Osteocyte (in vitro differentiated cells): ENCODE measurements around the gene PTPN1. TPM values are rescaled to one million over a fixed set of nuclear protein-coding genes. Genes with fewer than 3 reads are reported as not detected.
A peak's percentile ranks its signal among the peaks of the same experiment; 100 is the strongest.

Experiments used
- DNase-seq: peaks from one replicate; pipeline ENCODE4 v3.0.0; 2021; ENCODE audit warnings: mixed read lengths; ENCODE audit not compliant: unreplicated experiment; ENCODE audit errors: extremely low spot score
- H3K27ac Mint-ChIP-seq: one replicate; pipeline ENCODE4 v1.8.0; 2021; ENCODE audit warnings: mild to moderate bottlenecking, mixed read lengths; ENCODE audit not compliant: unreplicated experiment
- H3K27me3 Mint-ChIP-seq: one replicate; pipeline ENCODE4 v1.8.0; 2021; ENCODE audit warnings: mixed read lengths; ENCODE audit not compliant: unreplicated experiment
- H3K36me3 Mint-ChIP-seq: one replicate; pipeline ENCODE4 v1.8.0; 2021; ENCODE audit warnings: mixed read lengths; ENCODE audit not compliant: unreplicated experiment
- H3K4me1 Mint-ChIP-seq: one replicate; pipeline ENCODE4 v1.8.0; 2021; ENCODE audit warnings: mixed read lengths; ENCODE audit not compliant: unreplicated experiment
- H3K4me3 Mint-ChIP-seq: one replicate; pipeline ENCODE4 v1.8.0; 2021; ENCODE audit warnings: mild to moderate bottlenecking, moderate library complexity, mixed read lengths; ENCODE audit not compliant: unreplicated experiment
- H3K9me3 Mint-ChIP-seq: one replicate; pipeline ENCODE4 v1.8.0; 2021; ENCODE audit warnings: mixed read lengths; ENCODE audit not compliant: unreplicated experiment
- total RNA-seq: library from RNA; stranded (reverse); gene quantifications from 2 replicates; pipeline ENCODE4 v1.2.1, GENCODE V29; 2021
- TF ChIP-seq, protein P1 (sequence below): fragments of 200-600 bp; sonication (generic); IDR thresholded peaks from 2 replicates; pipeline ENCODE4 v1.5.0; 2021; ENCODE audit warnings: antibody characterized with exemption, mild to moderate bottlenecking, moderate library complexity

The PTPN1 gene
- total RNA-seq, 1 donor from 2014 or later, result 29.1 TPM

DNA sequence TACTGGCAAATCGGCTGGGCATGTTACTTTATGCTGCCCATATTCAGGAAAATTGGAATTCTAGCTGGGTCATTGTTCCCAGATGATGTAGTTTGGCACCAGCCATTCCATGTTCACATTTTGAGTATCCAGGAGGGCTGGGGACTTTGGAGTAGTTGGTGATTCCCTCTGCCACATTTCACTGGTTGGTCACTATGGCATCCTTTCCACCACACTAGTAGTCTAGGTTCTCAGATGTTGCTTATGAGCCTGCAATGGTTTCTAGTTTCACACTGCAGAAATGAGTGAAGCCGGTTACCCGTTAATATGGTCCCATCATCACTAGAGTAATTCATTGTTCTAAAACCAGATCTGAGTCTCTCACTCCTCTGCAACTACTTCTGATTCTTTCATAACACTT lies 4.6 kb downstream of the PTPN1 start:
- Mint-ChIP-seq H3K4me3 (no peak overlapping the region), H3K27me3 (no peaks in the 10 kb centered on the region), H3K4me1 (peaks cover 73% of the 10 kb centered on the region), H3K27ac (peak overlapping the region; percentile 92), H3K9me3 (no peaks in the 10 kb centered on the region), H3K36me3 (no peaks in the 10 kb centered on the region)
- TF ChIP-seq, protein P1, sequence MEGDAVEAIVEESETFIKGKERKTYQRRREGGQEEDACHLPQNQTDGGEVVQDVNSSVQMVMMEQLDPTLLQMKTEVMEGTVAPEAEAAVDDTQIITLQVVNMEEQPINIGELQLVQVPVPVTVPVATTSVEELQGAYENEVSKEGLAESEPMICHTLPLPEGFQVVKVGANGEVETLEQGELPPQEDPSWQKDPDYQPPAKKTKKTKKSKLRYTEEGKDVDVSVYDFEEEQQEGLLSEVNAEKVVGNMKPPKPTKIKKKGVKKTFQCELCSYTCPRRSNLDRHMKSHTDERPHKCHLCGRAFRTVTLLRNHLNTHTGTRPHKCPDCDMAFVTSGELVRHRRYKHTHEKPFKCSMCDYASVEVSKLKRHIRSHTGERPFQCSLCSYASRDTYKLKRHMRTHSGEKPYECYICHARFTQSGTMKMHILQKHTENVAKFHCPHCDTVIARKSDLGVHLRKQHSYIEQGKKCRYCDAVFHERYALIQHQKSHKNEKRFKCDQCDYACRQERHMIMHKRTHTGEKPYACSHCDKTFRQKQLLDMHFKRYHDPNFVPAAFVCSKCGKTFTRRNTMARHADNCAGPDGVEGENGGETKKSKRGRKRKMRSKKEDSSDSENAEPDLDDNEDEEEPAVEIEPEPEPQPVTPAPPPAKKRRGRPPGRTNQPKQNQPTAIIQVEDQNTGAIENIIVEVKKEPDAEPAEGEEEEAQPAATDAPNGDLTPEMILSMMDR, result no peak
- no peak for DNase-seq

DNA sequence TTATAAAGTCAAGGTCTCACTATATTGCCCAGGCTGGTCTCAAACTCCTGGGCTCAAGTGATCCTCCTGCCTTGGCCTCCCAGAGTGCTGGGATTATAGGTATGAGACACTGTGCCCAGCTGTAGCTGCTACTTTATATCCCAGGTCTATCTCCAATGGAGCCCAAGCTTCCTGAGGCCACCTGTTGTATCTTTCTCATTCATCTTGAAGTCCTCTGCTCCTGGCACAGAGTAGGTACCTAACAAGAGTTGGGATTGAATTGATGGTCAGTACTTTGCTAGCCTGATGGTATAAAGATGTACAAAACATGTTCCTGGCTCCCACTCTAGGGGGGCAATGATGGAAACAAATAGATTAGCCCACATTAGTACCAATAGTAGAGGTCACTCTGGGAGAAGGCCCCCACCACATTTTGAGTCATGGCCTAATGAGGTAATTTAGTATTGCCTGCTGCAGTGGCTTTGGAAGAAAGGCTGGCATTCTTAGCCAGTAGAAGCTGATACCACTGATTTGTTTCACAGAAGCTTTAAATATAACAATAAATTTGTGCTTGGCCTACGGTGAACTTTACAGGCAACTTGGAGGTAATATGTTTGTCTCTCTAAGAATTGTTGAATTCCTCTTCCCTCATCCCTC lies 5.4 kb downstream of the PTPN1 start:
- no peaks in the 10 kb centered on the region for H3K27me3 Mint-ChIP-seq
- H3K27ac Mint-ChIP-seq, result no peak overlapping the region
- H3K9me3 Mint-ChIP-seq, result no peaks in the 10 kb centered on the region

DNA sequence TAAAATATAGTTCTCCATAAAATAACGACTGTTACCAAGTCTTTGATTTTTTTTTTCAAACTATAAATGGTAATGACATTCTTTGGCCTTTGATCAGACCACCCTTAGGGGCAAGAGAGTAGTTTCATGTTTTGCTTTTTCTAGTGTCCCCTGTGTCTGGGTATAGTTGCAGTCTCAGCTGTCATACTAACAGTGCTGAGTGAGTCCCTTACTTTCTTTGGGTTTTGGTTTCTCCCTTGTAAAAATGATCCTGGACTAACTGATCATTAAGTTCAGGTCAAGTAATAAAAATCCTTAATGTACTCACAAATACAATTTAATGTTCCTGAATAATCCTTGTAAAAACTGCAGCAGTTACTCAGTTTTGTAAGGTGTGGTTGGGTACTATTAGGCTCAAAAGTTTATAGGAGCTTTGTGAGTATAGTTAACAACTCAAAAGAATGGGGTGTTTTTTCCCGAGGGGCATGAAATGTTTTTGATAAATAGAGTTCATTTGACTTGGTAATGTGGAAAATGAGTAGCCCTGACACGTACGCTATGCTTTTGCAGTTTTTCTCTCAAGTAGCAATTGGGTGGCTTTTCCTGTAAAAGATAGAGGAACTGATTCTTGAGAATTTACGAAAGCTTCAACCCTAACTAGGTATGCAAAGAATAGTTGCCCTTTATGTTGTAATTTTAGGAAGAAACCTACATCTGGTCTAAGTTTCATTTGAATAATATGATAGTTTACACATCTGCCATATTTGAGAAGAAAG lies 6.2 kb downstream of the PTPN1 start:
- no peak for DNase-seq
- Mint-ChIP-seq H3K36me3 (no peaks in the 10 kb centered on the region), H3K27me3 (no peaks in the 10 kb centered on the region), H3K9me3 (no peaks in the 10 kb centered on the region), H3K4me1 (peaks cover 83% of the 10 kb centered on the region), H3K4me3 (no peak overlapping the region), H3K27ac (no peak overlapping the region)
- TF ChIP-seq, protein P1, result no peak

More for the DNA sequence above, 5.4 kb downstream of the PTPN1 start:
- TF ChIP-seq, protein P1, result no peak
- no peak for DNase-seq
- Mint-ChIP-seq H3K4me3 (no peak overlapping the region), H3K36me3 (no peaks in the 10 kb centered on the region), H3K4me1 (peaks cover 80% of the 10 kb centered on the region)

DNA sequence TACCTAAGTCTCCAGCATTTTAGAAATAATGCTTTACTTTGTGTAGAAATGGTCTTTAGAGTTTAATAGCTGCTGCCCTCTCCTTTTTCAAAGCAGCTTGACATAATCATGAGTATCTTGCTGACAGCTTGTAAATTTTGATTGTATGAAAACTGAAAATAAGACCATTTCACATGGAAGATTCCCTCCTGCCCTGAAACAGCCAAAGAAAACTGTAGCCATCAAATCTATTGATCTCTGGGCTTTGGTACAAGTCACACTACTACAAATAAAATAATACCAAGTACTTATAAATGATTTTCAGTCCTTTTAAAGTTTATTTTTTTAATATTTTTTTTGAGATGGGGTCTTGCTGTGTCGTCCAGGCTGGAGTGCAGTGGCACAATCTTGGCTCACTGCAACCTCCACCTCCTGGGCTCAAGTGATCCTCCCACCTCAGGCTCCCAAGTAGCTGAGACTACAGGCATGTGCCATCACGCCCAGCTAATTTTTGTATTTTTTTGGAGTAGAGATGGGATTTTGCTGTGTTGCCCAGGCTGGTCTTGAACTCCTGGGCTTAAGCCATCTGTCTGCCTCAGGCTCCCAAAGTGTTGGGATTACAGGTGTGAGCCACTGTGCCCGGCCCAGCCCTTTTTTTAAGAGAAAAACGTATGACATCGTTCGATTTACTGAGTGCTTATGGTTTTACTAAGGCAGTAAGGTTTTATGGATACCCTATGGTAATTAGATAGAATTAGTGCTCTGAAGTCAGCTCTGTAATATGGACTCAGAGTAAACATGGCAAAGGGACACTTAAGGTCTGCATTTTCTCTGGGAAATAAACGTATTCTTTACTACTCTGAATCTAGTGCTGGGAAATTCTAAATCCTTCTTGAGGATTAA lies 7.0 kb downstream of the PTPN1 start:
- no peak for DNase-seq
- H3K9me3 Mint-ChIP-seq, result no peaks in the 10 kb centered on the region
- H3K4me1 Mint-ChIP-seq, result peaks cover 83% of the 10 kb centered on the region
- TF ChIP-seq, protein P1, result no peak
- H3K4me3 Mint-ChIP-seq, result no peak overlapping the region
- no peaks in the 10 kb centered on the region for H3K27me3 Mint-ChIP-seq
- peak overlapping the region; percentile 84 for H3K27ac Mint-ChIP-seq
- H3K36me3 Mint-ChIP-seq, result no peaks in the 10 kb centered on the region

DNA sequence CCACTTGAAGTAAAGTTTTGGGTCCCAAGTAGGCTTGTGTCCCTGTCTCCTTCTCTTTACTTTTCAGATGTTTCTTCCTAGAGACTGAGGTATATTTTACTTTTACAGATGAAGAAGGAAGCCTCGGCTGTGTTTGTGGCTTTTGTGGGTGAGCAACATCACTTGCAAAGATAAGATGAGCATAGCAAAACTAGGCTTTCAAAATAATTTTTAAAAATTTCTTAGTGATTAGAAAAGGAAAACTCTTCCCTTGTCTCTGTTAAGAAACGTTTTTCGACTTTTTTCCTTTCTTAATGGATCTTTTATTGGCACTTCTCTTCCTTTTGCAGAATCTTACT lies 7.6 kb downstream of the PTPN1 start:
- peaks cover 77% of the 10 kb centered on the region for H3K4me1 Mint-ChIP-seq
- peak overlapping the region; percentile 84 for H3K27ac Mint-ChIP-seq
- no peaks in the 10 kb centered on the region for H3K27me3 Mint-ChIP-seq
- no peak for DNase-seq
- H3K4me3 Mint-ChIP-seq, result peak overlapping the region; percentile 14
- no peaks in the 10 kb centered on the region for H3K36me3 Mint-ChIP-seq
- no peaks in the 10 kb centered on the region for H3K9me3 Mint-ChIP-seq
- TF ChIP-seq, protein P1, result no peak
